Stimulated activated memory B cell treated with anti-CD40 and anti-IgM and Interleukin-4, amounts not matched to agents 10 μg/mL and 1 μg/mL and 100 μg/mL, for 72 hours (primary cell): Measurements from ENCODE around the gene ZNF497.

Experiments
- ATAC-seq: fragments of 150-1000 bp; cut with Tn5 transposase; 2 replicates; pipeline ENCODE4 v1.10.0; 2021
- H3K27ac Mint-ChIP-seq: one replicate; pipeline ENCODE4 v1.8.0; 2022; ENCODE audit warnings: mild to moderate bottlenecking, mixed read lengths
- H3K27me3 Mint-ChIP-seq: one replicate; pipeline ENCODE4 v1.8.0; 2022; ENCODE audit warnings: mixed read lengths
- H3K36me3 Mint-ChIP-seq: one replicate; pipeline ENCODE4 v1.8.0; 2022; ENCODE audit warnings: mixed read lengths
- H3K4me1 Mint-ChIP-seq: one replicate; pipeline ENCODE4 v1.8.0; 2022; ENCODE audit warnings: mixed read lengths
- H3K4me3 Mint-ChIP-seq: one replicate; pipeline ENCODE4 v1.8.0; 2022; ENCODE audit warnings: mild to moderate bottlenecking, moderate library complexity, mixed read lengths
- H3K9me3 Mint-ChIP-seq: one replicate; pipeline ENCODE4 v1.8.0; 2022; ENCODE audit warnings: mixed read lengths

Gene ZNF497

GRCh38 chr19:58357481-58358145, 4.9 kb downstream of the ZNF497 start:
- peak overlapping the region; percentile 38 for H3K4me3 Mint-ChIP-seq
- no peaks in the 10 kb centered on the region for H3K9me3 Mint-ChIP-seq
- peaks cover under 1% of the 10 kb centered on the region for H3K36me3 Mint-ChIP-seq
- H3K4me1 Mint-ChIP-seq: peaks cover 25% of the 10 kb centered on the region
- no peak overlapping the region for H3K27ac Mint-ChIP-seq
- H3K27me3 Mint-ChIP-seq: no peaks in the 10 kb centered on the region
- no peak for ATAC-seq

- H3K9me3 Mint-ChIP-seq: no peaks in the 10 kb centered on the region
- peaks cover 31% of the 10 kb centered on the region for H3K4me1 Mint-ChIP-seq
- ATAC-seq: no peak
- H3K27me3 Mint-ChIP-seq: no peaks in the 10 kb centered on the region
- H3K36me3 Mint-ChIP-seq: peaks cover 8% of the 10 kb centered on the region
- peak overlapping the region; percentile 71 for H3K27ac Mint-ChIP-seq
- peak overlapping the region; percentile 68 for H3K4me3 Mint-ChIP-seq
Observed at GRCh38 chr19:58356766-58357480, 5.6 kb downstream of the ZNF497 start.

DNA sequence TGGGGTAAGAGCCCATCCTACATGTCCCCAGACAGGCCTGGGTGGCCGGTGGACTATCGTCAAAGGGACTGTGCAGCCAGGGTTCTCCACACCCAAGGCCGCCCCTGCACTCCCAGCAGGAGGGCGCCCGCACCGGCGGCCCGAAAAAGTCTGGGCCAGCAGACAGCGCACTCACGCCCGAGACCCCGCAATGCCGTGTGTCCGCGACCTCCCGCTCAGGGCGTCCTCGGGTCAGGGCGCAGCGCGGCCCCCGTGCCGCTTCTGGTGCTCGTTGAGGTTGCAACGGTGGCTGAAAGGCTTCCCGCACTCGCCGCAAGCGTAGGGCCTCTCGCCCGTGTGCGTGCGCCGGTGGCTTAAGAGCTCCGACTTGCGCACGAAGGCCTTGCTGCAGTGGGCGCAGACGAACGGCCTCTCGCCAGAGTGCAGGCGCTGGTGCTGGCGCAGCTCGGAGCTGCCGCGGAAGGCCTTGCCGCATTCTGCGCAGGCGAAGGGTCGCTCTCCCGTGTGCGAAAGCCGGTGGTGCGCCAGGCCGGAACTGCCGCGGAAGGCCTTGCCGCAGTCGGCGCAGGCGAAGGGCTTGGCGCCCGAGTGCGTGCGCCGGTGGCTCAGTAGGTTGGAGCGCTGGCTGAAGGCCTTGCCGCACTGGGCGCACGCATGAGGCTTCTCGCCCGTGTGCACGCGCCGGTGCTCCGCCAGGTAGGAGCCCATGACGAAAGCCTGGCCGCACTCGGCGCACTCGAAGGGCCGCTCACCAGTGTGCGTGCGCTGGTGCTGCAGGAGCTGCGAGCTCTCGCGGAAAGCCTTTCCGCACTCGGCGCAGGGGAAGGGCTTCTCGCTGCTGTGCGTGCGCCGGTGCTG, 6.4 kb downstream of the ZNF497 start:
- Mint-ChIP-seq H3K36me3 (peaks cover 16% of the 10 kb centered on the region), H3K4me3 (peak overlapping the region; percentile 68), H3K27ac (peak overlapping the region; percentile 71), H3K9me3 (no peaks in the 10 kb centered on the region), H3K27me3 (no peaks in the 10 kb centered on the region), H3K4me1 (peaks cover 30% of the 10 kb centered on the region)
- peak; percentile 69 for ATAC-seq

GRCh38 chr19:58355215-58355796, 7.2 kb downstream of the ZNF497 start:
- peaks cover 21% of the 10 kb centered on the region for H3K36me3 Mint-ChIP-seq
- ATAC-seq: no peak
- H3K9me3 Mint-ChIP-seq: no peaks in the 10 kb centered on the region
- no peaks in the 10 kb centered on the region for H3K27me3 Mint-ChIP-seq
- H3K27ac Mint-ChIP-seq: no peak overlapping the region
- peaks cover 32% of the 10 kb centered on the region for H3K4me1 Mint-ChIP-seq
- no peak overlapping the region for H3K4me3 Mint-ChIP-seq

- peaks cover 2% of the 10 kb centered on the region for H3K9me3 Mint-ChIP-seq
- peaks cover 36% of the 10 kb centered on the region for H3K4me1 Mint-ChIP-seq
- no peak overlapping the region for H3K27ac Mint-ChIP-seq
- H3K27me3 Mint-ChIP-seq: no peaks in the 10 kb centered on the region
- no peak for ATAC-seq
- H3K36me3 Mint-ChIP-seq: peaks cover 26% of the 10 kb centered on the region
- no peak overlapping the region for H3K4me3 Mint-ChIP-seq
Observed at GRCh38 chr19:58354478-58355030, 8.0 kb downstream of the ZNF497 start.

- Mint-ChIP-seq H3K27ac (no peak overlapping the region), H3K36me3 (peaks cover 30% of the 10 kb centered on the region), H3K27me3 (no peaks in the 10 kb centered on the region), H3K9me3 (peaks cover 4% of the 10 kb centered on the region), H3K4me3 (no peak overlapping the region), H3K4me1 (peaks cover 42% of the 10 kb centered on the region)
- ATAC-seq: no peak
Observed at GRCh38 chr19:58353717-58354477, 8.7 kb downstream of the ZNF497 start.

GRCh38 chr19:58352760-58353671, 9.5 kb downstream of the ZNF497 start, which contains the start of gene A1BG:
TSS of gene A1BG (minus strand) at chr19:58353492. CDS start at chr19:58353437, 55 bp downstream.
- no peak for ATAC-seq
- Mint-ChIP-seq H3K27ac (no peak within 1 kb of the TSS), H3K4me3 (no peak within 1 kb of the TSS), H3K9me3 (peaks cover 4% of the 10 kb centered on the region), H3K36me3 (peaks cover 30% of the 10 kb centered on the region), H3K27me3 (no peaks in the 10 kb centered on the region), H3K4me1 (peaks cover 51% of the 10 kb centered on the region)

GRCh38 chr19:58351990-58352755, 10.4 kb downstream of the ZNF497 start:
- peaks cover 4% of the 10 kb centered on the region for H3K9me3 Mint-ChIP-seq
- H3K27me3 Mint-ChIP-seq: no peaks in the 10 kb centered on the region
- ATAC-seq: no peak
- no peak overlapping the region for H3K27ac Mint-ChIP-seq
- H3K4me3 Mint-ChIP-seq: no peak overlapping the region
- peaks cover 48% of the 10 kb centered on the region for H3K4me1 Mint-ChIP-seq
- H3K36me3 Mint-ChIP-seq: peaks cover 30% of the 10 kb centered on the region

- Mint-ChIP-seq H3K27ac (no peak overlapping the region), H3K4me3 (no peak overlapping the region), H3K4me1 (peaks cover 49% of the 10 kb centered on the region), H3K9me3 (peaks cover 4% of the 10 kb centered on the region), H3K36me3 (peaks cover 30% of the 10 kb centered on the region), H3K27me3 (no peaks in the 10 kb centered on the region)
- ATAC-seq: no peak
Observed at GRCh38 chr19:58351558-58351878, 11.0 kb downstream of the ZNF497 start.

DNA sequence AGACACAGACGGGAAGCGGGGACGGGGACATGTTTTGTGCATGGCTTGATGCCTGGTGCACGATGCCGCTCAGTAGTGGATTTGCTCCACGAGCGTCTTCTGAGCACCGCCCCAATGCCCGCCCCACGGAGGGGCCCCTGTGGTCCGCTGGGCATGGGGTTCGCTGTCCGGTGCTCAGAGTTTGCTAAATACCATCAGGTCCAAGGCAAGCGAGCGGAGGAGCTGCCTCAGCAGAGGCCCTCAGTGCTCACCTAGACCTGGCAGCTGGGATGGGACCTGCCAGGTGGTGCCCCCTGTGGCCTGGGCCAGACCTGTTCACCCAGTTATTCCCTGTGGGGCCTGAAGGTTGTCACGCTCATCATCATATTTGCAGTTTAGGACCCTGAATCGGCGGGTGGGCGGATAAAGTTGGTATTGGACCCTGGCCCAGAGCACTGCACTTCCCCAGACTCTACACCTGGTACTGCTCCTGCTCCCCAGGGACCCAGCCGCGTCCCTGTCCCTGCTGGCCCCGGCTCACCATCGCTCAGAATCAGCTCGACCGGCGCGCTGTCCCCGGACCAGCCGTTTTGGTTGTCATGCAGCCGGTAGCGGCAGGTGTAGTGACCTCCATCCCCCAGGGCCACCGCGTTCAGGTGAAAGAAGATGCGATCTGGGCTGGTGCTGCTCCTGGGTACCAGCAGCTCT, 11.5 kb downstream of the ZNF497 start:
- H3K27ac Mint-ChIP-seq: no peak overlapping the region
- peaks cover 30% of the 10 kb centered on the region for H3K36me3 Mint-ChIP-seq
- peak overlapping the region; percentile 24 for H3K4me3 Mint-ChIP-seq
- H3K9me3 Mint-ChIP-seq: peaks cover 4% of the 10 kb centered on the region
- no peak for ATAC-seq
- no peaks in the 10 kb centered on the region for H3K27me3 Mint-ChIP-seq
- peaks cover 49% of the 10 kb centered on the region for H3K4me1 Mint-ChIP-seq

DNA sequence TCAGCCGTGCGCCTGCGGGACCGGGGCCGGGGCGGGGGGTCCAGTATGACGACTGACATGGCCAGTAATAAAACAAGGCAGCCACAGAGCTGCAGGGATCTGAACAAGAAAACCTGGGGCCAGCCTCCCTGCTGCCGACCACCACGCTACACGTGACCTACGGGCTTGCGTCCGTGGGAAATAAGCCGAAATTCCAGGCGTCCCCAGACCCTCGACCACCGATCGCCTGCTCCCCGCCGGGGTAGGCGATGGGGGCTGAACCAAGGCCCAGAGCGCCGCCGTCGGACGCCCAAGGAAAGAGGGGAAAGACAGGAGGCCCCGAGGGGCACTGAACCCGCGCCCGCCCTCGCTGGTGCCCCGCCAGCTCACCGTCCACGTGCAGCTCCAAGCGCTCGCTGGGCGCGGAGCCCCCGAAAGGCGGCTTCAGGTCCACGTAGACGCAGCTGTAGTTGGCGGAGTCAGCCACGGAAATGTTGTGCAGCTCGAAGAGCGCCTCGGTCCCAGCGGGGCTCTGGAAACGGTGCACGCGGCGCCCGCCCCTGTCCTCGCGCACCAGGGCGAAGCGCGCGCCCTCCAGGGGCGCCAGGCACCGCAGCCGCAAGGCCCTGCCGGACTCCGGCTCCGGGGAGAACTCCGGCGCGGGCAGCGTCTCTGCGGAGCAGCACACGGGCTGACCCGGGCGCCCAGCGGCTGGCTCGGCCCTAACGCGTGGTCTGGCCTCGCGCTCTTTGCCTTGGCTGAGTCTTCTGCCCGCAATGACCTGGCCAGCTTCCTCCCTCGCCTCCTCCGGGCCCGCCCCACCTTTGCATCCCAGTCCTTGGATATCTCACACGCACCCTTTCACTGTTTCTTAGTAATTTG, 12.3 kb downstream of the ZNF497 start:
- peak overlapping the region; percentile 55 for H3K27ac Mint-ChIP-seq

GRCh38 chr19:58349590-58349989, 13.0 kb downstream of the ZNF497 start:
- Mint-ChIP-seq H3K36me3 (peaks cover 43% of the 10 kb centered on the region), H3K9me3 (peaks cover 4% of the 10 kb centered on the region), H3K4me3 (peak overlapping the region; percentile 69), H3K27ac (peak overlapping the region; percentile 55), H3K4me1 (peaks cover 61% of the 10 kb centered on the region), H3K27me3 (no peaks in the 10 kb centered on the region)
- ATAC-seq: no peak

More for the DNA sequence above, 12.3 kb downstream of the ZNF497 start:
- Mint-ChIP-seq H3K27me3 (no peaks in the 10 kb centered on the region), H3K36me3 (peaks cover 38% of the 10 kb centered on the region), H3K4me3 (peak overlapping the region; percentile 69), H3K9me3 (peaks cover 4% of the 10 kb centered on the region), H3K4me1 (peaks cover 54% of the 10 kb centered on the region)
- no peak for ATAC-seq
